PFSK-1 (cell line): ENCODE results near the gene HIBCH.

Experiments used
- REST ChIP-seq, 2 experiments: IDR thresholded peaks; 2 replicates each; pipeline versions ENCODE4 v1.6.1 to v1.8.0; 2011 to 2012; ENCODE audit warnings: low read depth in 2 of 2, low read length in 2 of 2, control low read depth in 1 of 2, inconsistent platforms in 1 of 2, mild to moderate bottlenecking in 1 of 2, moderate library complexity in 1 of 2; ENCODE audit not compliant: insufficient read depth in 1 of 2
- SIN3A ChIP-seq: IDR thresholded peaks from 2 replicates; pipeline ENCODE4 v1.6.1; 2012; ENCODE audit warnings: mild to moderate bottlenecking, low read length, moderate library complexity, borderline replicate concordance; ENCODE audit not compliant: insufficient read depth

- TF ChIP-seq REST (IDR thresholded peaks at IDR 0.05; ENCODE audit: insufficient read depth in 1 of 2, low read depth in 2 of 2, low read length in 2 of 2): no peak
- no peak for TF ChIP-seq SIN3A
Measured at GRCh38 chr2:190169221-190170072, 150.2 kb downstream of the HIBCH start.
